Cardiac fibroblast (primary cell): ENCODE results near the gene SLC22A7.
A peak's percentile ranks its signal among the peaks of the same experiment; 100 is the strongest.

Experiments used
- DNase-seq, 2 donors: peaks; one replicate each; pipeline versions ENCODE4 v3.0.0 to v3.0.0-alpha.2; 2010; ENCODE audit warnings: low read depth in 2 of 2
- H3K4me3 ChIP-seq, 2 donors: replicated peaks in 1 of 2; 1 replicate in 1 of 2; 2 replicates in 1 of 2; pipeline ENCODE4 v1.5.1; 2011; ENCODE audit warnings: low read depth in 2 of 2, low read length in 2 of 2, mild to moderate bottlenecking in 2 of 2, moderate library complexity in 1 of 2
- CTCF ChIP-seq: IDR thresholded peaks from one replicate; pipeline ENCODE4 v1.5.1; 2011; ENCODE audit warnings: low read depth, mild to moderate bottlenecking, low read length, inconsistent platforms

The SLC22A7 gene

GRCh38 chr6:43277306-43277642, 20.8 kb upstream of the SLC22A7 start:
- no peak for DNase-seq
- no peak overlapping the region for H3K4me3 ChIP-seq
- TF ChIP-seq CTCF: no peak

GRCh38 chr6:43277643-43278523, 20.2 kb upstream of the SLC22A7 start:
- no peak overlapping the region for H3K4me3 ChIP-seq
- no peak for TF ChIP-seq CTCF
- no peak for DNase-seq

GRCh38 chr6:43278524-43279078, 19.5 kb upstream of the SLC22A7 start:
- peak in 1 of 2 donors; percentile 13 for DNase-seq
- no peak for TF ChIP-seq CTCF
- H3K4me3 ChIP-seq: no peak overlapping the region

GRCh38 chr6:43280234-43280633, 17.8 kb upstream of the SLC22A7 start:
- TF ChIP-seq CTCF: no peak
- H3K4me3 ChIP-seq: no peak overlapping the region
- no peak for DNase-seq

- no peak for DNase-seq
- no peak overlapping the region for H3K4me3 ChIP-seq
- no peak for TF ChIP-seq CTCF
These were observed 16.0 kb upstream of the SLC22A7 start for GRCh38 chr6:43282060-43282459.

- TF ChIP-seq CTCF: no peak
- no peak for DNase-seq
- H3K4me3 ChIP-seq: no peak overlapping the region
These were observed 15.2 kb upstream of the SLC22A7 start for GRCh38 chr6:43282636-43283513.
